ENCODE measurements around the gene SLC6A17.

Gene SLC6A17

GRCh38 chr1:110249256-110249655, 99.0 kb downstream of the SLC6A17 start:
- no peak for DNase-seq (ENCODE audit: low read depth)

GRCh38 chr1:110250008-110250407, 99.7 kb downstream of the SLC6A17 start:
- no peak for TF ChIP-seq CTCF (IDR thresholded peaks at IDR 0.05; ENCODE audit: low read length, missing control alignments)
- no peak for DNase-seq (ENCODE audit: low read depth)
- no peak overlapping the region for H3K4me3 ChIP-seq (replicated peaks; ENCODE audit: low read depth, low read length)

More at GRCh38 chr1:110249256-110249655, 99.0 kb downstream of the SLC6A17 start:
- no peak overlapping the region for H3K4me3 ChIP-seq (replicated peaks; ENCODE audit: low read depth, low read length)
- no peak for TF ChIP-seq CTCF (IDR thresholded peaks at IDR 0.05; ENCODE audit: low read length, missing control alignments)

- TF ChIP-seq CTCF (IDR thresholded peaks at IDR 0.05; ENCODE audit: low read length, missing control alignments), result no peak
- H3K4me3 ChIP-seq (replicated peaks; ENCODE audit: low read depth, low read length), result no peak overlapping the region
- DNase-seq (ENCODE audit: low read depth), result no peak
These were observed 100.5 kb downstream of the SLC6A17 start for GRCh38 chr1:110250749-110251148.

Measured in fibroblast of pulmonary artery (primary cell).